KMS-11 (cell line): Measurements from ENCODE around the gene ZNF70.

ENCODE experiments used
- H2AFZ ChIP-seq: fragments of 200-600 bp; sonication (generic); 2 replicates; pipeline ENCODE4 v1.6.1; 2016; ENCODE audit warnings: antibody characterized with exemption, mixed run types, low read depth
- H3K27ac ChIP-seq: fragments of 200-600 bp; sonication (generic); 2 replicates; pipeline ENCODE4 v1.6.1; 2016; ENCODE audit warnings: mild to moderate bottlenecking, mixed run types
- H3K27me3 ChIP-seq: fragments of 200-600 bp; sonication (generic); 2 replicates; pipeline ENCODE4 v1.6.1; 2017; ENCODE audit warnings: mild to moderate bottlenecking, low read depth, mixed run types, moderate library complexity; ENCODE audit not compliant: insufficient read depth
- H3K36me3 ChIP-seq: fragments of 200-600 bp; sonication (generic); 2 replicates; pipeline ENCODE4 v1.6.1; 2017; ENCODE audit warnings: mild to moderate bottlenecking, mixed run types; ENCODE audit not compliant: insufficient read depth
- H3K4me1 ChIP-seq: fragments of 200-600 bp; sonication (generic); 2 replicates; pipeline ENCODE4 v1.6.1; 2016; ENCODE audit warnings: mild to moderate bottlenecking, low read depth, mixed run types; ENCODE audit not compliant: poor library complexity, severe bottlenecking
- H3K4me2 ChIP-seq: fragments of 200-600 bp; sonication (generic); 2 replicates; pipeline ENCODE4 v1.7.0; 2016; ENCODE audit warnings: mild to moderate bottlenecking, mixed run types
- H3K4me3 ChIP-seq: fragments of 200-600 bp; sonication (generic); IDR thresholded peaks from 2 replicates; pipeline ENCODE4 v1.6.1; 2017; ENCODE audit warnings: low read depth, low read length, mixed read lengths; ENCODE audit not compliant: insufficient read depth
- H3K79me2 ChIP-seq: fragments of 200-600 bp; sonication (generic); 2 replicates; pipeline ENCODE4 v1.6.1; 2016; ENCODE audit warnings: low read depth, mixed run types; ENCODE audit not compliant: insufficient read depth
- H3K9ac ChIP-seq: fragments of 200-600 bp; sonication (generic); 2 replicates; pipeline ENCODE4 v1.6.1; 2016; ENCODE audit warnings: mild to moderate bottlenecking, mixed run types
- H4K20me1 ChIP-seq: fragments of 200-600 bp; sonication (generic); 2 replicates; pipeline ENCODE4 v1.6.1; 2016; ENCODE audit warnings: mild to moderate bottlenecking, mixed run types; ENCODE audit not compliant: insufficient read depth
- CTCF ChIP-seq: fragments of 200-600 bp; sonication (generic); conservative IDR thresholded peaks from 2 replicates; pipeline ENCODE4 v1.6.1; 2017; ENCODE audit warnings: low read depth, mild to moderate bottlenecking, antibody characterized with exemption, low read length, moderate library complexity, mixed read lengths

The ZNF70 gene

GRCh38 chr22:23769321-23769965 is 18.5 kb upstream of the ZNF70 start:
- TF ChIP-seq CTCF: no peak
- no peaks in the 10 kb centered on the region for H4K20me1 ChIP-seq
- no peaks in the 10 kb centered on the region for H3K36me3 ChIP-seq
- peaks cover 63% of the 10 kb centered on the region for H3K4me1 ChIP-seq
- H3K79me2 ChIP-seq: peaks cover 11% of the 10 kb centered on the region
- H3K9ac ChIP-seq: no peak overlapping the region
- H3K4me3 ChIP-seq: no peak overlapping the region
- no peak overlapping the region for H2AFZ ChIP-seq
- H3K4me2 ChIP-seq: peak overlapping the region; percentile 86; the same call in 1 of the 2 replicates
- no peaks in the 10 kb centered on the region for H3K27me3 ChIP-seq
- H3K27ac ChIP-seq: no peak overlapping the region

- peak within 1 kb of the TSS; percentile 91 for H3K9ac ChIP-seq
These were observed 17.0 kb upstream of the ZNF70 start, which contains the start of gene CHCHD10 for GRCh38 chr22:23767673-23768548. Gene CHCHD10, minus strand, starts transcription at chr22:23767972. Its CDS starts 98 bp downstream, at chr22:23767874.

GRCh38 chr22:23767303-23767672 is 16.4 kb upstream of the ZNF70 start:
- Histone ChIP-seq H3K4me3 (peak overlapping the region; percentile 32), H3K4me1 (peaks cover 53% of the 10 kb centered on the region), H3K27me3 (no peaks in the 10 kb centered on the region), H3K79me2 (peaks cover 11% of the 10 kb centered on the region), H3K4me2 (peak overlapping the region; percentile 82), H3K9ac (peak overlapping the region; percentile 91), H4K20me1 (no peaks in the 10 kb centered on the region), H2AFZ (peak overlapping the region; percentile 86; the same call in 1 of the 2 replicates), H3K36me3 (no peaks in the 10 kb centered on the region), H3K27ac (peak overlapping the region; percentile 72)
- no peak for TF ChIP-seq CTCF

More at GRCh38 chr22:23767673-23768548, 17.0 kb upstream of the ZNF70 start, which contains the start of gene CHCHD10:
- peak; percentile 61 for TF ChIP-seq CTCF
- H3K4me1 ChIP-seq: peaks cover 55% of the 10 kb centered on the region
- H3K36me3 ChIP-seq: no peaks in the 10 kb centered on the region
- H3K4me3 ChIP-seq: peak within 1 kb of the TSS; percentile 32
- peak within 1 kb of the TSS; percentile 86 for H2AFZ ChIP-seq
- peak within 1 kb of the TSS; percentile 72 for H3K27ac ChIP-seq
- no peaks in the 10 kb centered on the region for H3K27me3 ChIP-seq
- no peaks in the 10 kb centered on the region for H4K20me1 ChIP-seq
- H3K79me2 ChIP-seq: peaks cover 11% of the 10 kb centered on the region
- peak within 1 kb of the TSS; percentile 86 for H3K4me2 ChIP-seq

- Histone ChIP-seq H3K79me2 (peaks cover 11% of the 10 kb centered on the region), H3K4me1 (peaks cover 32% of the 10 kb centered on the region), H3K36me3 (no peaks in the 10 kb centered on the region), H3K4me3 (no peak overlapping the region), H2AFZ (no peak overlapping the region), H3K27ac (no peak overlapping the region), H3K4me2 (no peak overlapping the region), H3K27me3 (no peaks in the 10 kb centered on the region), H3K9ac (no peak overlapping the region), H4K20me1 (no peaks in the 10 kb centered on the region)
- no peak for TF ChIP-seq CTCF
These were observed 14.3 kb upstream of the ZNF70 start for GRCh38 chr22:23764899-23765881.
